Inflammatory macrophage treated with lipopolysaccharide for 1 hour (primary cell): Measurements from ENCODE around the gene KSR1.
"Not testable (repeated sequence)": the region's sequence is repeated elsewhere in the genome, so short reads cannot be mapped to it uniquely, and the experiment has no call there.

ENCODE experiments used
- DNase-seq, 2 donors: peaks; one replicate each; pipeline ENCODE4 v3.0.0-alpha.2; 2020 to 2022

KSR1 gene

DNA sequence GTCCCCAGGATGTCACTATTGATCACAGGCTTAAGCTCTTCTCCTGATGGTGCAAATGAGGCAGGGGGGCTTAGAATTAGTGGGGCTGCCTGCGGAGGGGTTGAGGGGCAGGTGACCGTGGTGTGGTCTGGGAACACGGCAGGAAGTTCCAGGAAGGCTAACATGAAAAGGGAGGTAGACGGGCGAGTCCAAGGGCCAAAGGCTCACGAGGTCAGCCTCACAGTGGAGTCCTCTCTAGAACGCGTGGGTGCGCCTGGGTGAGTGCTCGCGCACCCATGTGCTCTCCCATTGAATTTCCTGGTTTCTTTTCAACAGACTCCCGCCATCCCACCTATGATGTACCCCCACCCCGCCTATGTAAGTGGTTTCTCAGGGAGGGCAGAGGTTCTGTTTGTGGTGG is 190.0 kb downstream of the KSR1 start:
- DNase-seq, result no peak

DNA sequence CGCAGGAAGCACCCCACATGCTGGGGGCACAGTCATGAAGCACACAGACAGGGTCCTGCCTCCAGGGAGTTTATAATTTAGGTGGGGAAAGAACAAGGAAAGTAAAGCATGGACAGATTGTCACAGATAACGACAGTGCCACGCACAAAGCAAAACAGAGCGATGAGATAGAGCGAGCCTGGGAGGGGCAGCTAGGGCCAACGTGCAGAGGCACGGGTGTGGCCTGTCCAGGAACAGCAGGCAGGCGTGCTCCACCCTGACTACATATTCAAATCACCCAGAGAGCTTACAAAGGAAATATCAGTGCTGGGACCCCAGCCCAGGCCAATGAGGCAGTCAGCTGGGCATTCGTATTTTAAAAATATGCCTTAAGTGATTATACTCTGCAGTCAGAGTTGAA is 191.5 kb downstream of the KSR1 start:
- DNase-seq, result no peak

DNA sequence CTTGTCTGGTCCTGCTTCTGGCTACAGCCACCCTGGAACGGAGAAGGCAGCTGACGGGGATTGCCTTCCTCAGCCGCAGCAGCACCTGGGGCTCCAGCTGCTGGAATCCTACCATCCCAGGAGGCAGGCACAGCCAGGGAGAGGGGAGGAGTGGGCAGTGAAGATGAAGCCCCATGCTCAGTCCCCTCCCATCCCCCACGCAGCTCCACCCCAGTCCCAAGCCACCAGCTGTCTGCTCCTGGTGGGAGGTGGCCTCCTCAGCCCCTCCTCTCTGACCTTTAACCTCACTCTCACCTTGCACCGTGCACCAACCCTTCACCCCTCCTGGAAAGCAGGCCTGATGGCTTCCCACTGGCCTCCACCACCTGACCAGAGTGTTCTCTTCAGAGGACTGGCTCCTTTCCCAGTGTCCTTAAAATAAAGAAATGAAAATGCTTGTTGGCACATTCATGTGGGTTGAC is 192.9 kb downstream of the KSR1 start:
- DNase-seq, result not testable (repeated sequence)

DNA sequence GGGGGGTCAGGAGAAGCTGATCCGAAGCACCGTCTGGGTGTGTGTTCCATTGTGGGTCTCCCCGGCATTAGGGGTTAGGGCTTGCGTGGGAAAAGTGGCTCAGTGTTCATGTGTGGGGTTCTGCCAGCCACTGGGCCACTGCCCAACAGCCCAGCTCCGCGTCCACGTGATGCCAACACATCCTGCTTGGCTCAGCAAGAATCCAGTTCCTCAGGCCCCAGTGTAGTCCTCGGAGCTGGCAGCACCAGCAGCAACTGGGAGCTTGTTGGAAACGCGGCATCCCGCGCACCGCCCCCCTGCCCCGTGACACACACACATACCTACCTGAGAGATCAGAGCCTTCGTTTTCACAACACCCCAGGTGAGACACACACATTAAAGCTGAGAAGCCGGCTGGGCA is 193.7 kb downstream of the KSR1 start:
- DNase-seq, result no peak

DNA sequence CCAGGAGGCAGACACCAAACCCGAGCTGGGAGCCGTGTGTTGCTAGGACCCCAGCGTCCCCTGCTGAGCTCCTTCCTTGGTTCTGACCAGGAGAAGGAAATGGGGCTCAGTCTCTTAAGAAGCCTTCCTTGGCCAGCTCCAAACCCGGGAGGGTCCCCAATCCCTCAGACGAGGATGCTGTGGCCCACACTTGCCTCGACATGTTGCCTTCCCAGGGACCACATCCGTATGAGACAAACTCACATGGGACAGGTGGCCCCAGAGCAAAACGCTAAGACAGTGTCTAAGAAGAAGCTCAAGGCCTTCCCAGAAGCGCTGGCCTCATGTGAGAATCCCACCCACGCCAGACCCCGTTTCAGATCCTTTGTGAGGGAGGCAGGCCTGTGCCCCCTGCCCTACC is 194.6 kb downstream of the KSR1 start:
- no peak for DNase-seq

DNA sequence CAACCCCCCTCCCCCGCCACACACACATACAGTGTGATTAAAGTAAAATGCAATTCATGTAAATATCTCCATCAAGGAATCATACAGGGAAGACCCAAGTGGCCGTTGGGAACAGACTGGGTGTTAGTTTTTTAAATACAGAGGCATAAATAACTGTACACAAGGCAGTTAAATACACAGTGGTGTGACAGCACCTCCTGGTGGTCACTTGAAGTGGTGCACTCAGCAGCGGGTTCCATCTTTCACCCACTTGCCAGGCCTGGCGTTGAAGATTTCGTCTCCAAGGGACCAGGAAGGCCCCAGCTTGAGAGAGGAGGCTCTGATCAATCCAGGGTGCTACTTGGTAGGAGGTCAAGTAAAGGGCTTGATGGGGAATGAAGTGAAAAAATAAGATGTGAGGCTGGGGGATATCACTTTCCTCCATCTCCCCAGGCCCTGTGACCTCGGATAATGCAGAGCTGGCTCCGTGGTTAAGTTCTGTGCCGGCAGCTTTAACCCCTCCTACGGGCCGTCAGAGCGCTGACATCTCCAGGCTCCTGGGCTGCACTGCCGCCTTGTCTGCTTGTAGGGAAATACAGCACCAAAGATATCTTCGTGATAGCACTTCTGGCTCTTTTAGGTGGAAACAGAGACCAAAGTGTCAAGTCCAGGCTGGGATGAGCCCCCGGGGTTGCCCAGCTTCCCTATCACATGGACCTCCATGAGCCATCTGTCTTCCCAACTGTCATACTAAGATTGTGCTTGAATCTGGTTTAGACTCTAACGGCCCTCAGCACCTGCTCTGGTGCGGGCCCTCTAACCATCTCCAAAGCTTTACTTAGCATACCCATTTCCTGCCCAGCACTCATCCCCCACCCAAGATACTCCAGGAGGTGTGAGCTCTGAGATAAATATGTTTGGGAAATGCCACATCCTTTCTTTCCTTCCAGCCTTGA is 195.4 kb downstream of the KSR1 start:
- DNase-seq, result peak; percentile 32 to 92

DNA sequence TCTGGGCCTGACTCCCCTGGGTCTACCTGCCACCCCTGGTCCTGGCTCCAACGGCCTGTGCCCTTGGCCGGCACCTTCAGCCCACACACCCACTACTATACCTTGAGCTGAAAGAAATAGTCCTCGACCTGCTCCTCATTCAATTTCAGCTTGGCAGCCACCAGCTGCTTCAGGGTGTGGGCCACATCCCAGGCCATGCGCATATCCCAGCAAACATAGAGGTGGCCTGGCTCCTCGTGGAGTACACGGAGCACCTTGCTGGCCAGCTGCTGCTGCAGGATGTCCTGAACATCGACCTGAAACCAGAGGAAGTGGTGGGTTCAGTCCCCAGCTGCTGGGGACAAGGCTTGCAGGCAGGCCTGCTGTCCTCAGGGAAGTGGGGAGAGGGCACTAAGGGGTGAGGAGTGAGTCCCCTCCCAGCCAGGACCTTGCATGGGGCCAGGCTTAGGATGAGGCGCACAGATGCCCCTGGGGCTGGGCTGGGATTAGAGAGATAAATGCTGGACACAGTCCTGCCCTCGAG is 197.3 kb downstream of the KSR1 start:
- DNase-seq, result not testable (repeated sequence)

DNA sequence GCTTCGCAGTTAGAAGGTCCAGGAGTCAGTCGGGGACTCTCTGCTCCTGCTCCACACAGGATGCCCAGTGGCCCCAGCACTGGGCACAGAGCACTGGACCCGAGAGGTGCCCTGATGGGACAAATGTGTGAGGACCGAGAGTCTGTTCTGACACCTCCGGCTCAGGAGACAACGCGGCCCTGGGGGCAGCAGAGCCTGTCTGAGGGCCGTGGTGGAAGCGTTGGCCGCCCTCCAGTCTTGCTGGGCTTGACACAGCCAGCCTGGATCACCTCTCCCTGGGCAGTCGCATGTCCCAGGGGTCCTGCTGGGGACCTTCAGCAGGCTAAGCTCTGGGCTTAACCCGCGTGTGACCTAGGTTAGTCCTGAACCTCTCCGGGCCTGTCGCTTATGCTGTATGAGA is 197.9 kb downstream of the KSR1 start:
- no peak for DNase-seq

DNA sequence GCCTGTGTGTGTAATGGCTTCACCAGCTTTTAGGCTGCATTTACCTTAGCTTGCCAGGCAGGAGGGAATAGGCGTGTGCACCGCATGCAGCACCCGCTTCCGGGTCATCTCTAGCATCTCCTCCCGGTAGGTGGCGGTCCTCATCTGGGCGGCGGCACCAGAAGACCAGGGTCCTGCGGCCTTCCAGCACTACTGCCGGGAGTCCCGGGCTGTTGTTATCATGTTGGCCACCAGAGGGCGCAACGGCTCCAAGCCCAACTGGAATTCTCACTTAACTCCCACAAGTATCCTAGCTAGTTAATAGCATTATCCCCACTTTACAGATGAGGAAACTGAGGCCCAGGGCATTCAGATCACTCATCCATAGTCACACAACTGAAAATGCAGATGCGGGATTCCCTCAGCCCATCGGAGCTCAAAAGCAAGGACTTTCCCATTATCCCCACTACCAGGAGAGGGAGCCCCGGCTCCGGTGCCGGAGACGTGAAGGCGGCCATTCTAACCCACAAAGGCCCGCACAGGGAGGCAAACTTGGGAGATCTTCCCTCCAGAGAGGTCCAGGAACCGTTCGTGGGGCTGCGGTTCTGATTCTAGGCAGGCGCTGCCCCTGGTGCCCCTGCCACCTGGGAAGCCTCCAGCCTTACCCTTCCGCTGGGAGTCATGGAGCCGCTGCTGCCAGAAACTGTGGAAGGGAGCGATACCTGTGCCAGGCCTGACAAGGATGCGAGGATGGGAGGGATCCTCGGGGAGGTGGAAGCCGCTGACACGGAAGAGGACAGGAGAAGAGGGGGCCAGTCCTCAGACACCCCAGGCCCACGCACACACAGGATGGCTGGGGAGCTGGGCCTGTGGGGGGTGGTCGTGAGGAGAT is 198.6 kb downstream of the KSR1 start:
- DNase-seq, result peak; percentile 29 to 85

DNA sequence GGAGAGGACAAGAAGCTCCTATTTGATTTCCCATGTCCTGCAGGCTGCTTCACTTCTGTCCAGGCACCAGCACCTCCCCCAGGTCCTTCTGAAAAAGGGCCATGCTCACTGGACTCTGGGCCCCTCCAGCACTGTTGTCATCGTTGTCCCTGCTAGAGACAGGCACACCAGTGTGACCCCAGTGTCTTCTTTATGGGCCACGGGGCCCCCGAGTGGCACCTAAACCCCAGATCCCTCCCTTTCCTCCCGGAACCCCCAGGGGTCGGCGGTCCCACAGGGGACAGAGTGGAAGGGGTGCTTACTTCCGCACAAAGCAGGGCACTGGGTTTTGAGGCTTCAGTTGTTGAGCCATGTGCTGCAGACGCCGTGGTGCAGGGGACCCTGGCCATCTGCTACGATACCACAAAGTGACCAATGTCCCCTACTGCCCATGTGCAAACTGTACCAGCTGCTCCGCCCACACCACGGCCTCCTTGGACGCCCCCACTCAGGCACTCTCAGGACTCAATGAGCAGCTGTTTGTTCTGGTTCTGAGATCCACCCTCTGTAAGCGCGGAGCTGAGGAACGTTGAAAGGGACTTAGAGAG is 199.4 kb downstream of the KSR1 start:
- DNase-seq, result not testable (repeated sequence)

DNA sequence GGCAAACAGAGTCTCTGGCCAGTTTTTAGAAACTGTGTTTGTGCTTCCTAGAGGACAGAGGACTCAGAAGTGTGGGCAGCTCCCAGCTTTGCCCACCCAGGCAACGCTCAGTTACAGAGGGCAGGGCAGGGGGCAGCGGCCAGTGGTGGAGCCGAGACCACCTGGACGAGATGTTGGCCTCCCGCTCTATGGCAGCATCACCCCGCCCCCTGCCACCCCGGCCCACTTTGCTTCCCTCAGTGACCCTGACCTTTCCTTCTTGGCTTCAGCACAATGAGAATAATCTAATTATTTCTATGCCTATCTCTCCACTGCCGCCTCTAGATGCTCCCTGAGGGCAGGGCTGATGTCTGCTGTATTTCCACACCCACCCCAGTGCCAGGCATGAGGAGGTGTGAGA is 200.4 kb downstream of the KSR1 start:
- not testable (repeated sequence) for DNase-seq

DNA sequence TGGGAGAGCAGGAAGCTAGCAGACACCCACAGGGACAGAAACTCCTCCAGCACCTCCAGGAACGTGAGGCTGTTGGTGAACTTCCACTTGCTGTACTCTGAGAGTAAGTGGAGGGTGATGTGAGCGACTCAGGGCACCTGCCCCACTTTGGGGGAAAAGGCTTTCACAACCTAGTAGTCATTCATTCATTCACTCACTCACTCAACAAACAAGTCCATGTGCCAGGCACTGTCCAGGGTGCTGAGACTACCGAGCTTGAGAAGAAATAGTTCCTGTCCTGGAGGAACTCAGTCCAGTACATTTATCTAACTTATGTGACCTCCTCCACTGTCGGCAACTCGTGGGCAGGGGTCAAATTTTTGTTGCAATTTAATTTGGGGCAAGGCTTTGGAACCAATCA is 201.4 kb downstream of the KSR1 start:
- DNase-seq, result peak in 1 of 2 donors; percentile 16

DNA sequence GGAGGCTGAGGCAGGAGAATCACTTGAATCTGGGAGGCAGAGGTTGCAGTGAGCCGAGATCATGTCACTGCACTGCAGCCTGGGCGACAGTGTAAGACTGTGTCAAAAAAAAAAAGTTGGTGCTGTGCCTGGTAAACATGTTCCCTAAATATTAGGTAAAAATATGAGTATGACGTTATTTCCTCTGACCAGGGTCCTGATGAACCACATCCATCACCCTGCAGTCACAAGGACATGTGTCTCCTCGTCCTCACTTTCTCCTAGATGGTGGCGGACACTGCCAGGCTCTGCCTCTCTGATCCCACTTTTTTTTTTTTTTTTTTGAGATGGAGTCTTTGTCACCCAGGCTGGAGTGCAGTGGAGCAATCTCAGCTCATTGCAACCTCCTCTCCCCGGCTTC is 203.4 kb downstream of the KSR1 start:
- no peak for DNase-seq

DNA sequence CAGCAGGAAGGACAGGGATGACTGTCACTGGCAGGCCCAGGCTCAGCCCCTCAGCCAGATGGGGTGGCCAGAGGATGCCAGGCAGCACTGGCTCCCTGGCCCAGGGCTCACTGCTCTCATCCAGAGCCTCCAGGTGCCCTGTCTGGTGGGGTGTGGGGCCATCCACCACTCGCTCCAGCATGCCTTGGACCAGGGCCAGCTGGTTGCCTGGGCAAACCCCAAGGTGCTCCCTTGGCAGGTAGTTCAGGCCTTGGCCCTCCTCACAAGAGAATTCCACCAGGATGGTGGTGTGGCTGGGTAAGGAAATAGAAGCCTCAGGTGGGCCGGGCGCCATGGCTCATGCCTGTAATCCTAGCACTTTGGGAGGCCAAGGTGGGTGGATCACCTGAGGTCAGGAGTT is 204.2 kb downstream of the KSR1 start:
- no peak for DNase-seq

DNA sequence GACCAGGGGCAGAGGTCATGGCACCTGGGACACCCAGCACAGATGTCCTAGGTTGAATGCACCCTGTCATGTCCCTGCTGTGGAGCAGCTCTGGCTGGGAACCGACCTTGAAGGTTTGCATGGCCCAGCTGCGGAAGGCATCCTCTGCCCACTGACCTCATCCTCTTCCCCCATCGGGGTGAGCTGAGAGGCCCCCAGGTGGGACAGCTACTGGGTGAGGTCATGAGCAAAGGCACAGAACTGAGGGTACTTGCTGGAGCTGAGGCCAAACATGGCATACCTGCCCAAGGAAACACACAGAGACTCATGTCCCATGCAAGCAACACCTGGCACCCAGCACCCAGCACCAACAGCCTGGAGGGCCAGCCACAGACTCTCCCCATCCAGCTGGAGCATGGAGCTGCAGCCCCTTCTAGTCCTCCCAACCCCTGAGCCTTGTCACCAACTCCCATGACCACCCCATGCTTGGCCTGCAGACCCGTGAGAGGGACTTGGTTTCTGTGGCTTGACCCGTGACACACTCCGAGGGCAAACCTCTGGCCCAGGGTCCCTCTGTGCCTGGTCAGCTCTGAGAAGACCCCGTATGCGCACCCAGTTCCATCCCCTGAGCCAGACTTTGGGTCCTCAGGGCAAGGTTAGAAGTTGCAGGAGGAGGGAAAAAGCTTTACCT is 207.8 kb downstream of the KSR1 start:
- DNase-seq, result no peak

DNA sequence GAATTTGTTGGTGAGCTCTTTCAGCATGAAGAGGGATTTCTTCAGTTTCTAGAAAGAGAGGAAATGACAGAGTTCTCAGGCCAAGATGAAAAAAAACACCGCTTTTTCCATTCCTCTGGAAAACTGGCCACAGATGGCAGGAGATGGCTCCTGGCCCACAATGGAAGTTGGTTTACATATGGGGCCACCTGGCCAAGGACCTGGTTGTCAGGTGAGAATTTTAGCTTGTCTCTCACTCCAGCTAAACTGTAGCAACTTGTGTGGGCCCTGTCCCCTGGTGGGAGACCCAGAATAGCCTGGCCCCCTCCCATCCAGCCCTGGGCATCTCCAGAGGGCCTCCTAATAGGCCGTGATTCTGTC is 208.3 kb downstream of the KSR1 start:
- no peak for DNase-seq

DNA sequence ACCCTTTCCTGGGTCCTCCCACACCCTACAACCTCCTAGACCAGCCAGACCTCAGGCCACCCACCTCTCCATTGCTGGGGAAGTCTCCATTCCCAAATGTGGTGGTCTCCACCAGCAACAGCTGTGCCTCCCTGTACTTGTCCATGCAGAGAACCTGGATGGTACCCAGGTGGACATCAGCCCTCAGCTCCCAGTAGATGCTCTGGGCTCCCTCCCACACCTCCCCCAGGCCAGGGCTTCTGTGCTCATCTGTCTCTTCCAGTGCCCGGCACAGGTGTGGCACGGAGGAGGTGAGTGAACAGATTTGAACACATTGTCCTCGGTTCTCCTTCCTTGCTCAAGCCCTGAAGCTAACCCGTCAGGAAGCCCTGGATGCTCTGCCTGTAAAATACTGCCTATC is 209.3 kb downstream of the KSR1 start:
- no peak for DNase-seq

DNA sequence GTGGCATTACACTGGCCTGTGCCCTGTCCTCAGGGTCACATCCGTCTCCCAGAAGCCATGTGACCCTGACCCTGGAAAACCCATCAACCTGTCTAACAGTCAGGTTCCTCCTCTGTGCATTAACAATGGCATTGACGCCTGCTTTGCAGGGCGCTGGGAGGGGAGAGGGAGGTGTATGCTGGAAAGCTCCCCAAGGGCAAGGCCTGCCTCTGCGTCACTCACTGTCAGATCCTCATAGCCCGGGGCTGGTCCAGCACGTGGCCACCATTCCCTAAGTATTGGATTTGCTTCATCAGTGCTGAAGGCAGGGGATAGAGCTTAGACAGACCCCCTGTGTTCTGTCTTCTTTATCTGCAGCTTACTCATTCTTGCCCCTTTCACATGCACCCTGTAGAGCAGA is 210.0 kb downstream of the KSR1 start:
- not testable (repeated sequence) for DNase-seq

DNA sequence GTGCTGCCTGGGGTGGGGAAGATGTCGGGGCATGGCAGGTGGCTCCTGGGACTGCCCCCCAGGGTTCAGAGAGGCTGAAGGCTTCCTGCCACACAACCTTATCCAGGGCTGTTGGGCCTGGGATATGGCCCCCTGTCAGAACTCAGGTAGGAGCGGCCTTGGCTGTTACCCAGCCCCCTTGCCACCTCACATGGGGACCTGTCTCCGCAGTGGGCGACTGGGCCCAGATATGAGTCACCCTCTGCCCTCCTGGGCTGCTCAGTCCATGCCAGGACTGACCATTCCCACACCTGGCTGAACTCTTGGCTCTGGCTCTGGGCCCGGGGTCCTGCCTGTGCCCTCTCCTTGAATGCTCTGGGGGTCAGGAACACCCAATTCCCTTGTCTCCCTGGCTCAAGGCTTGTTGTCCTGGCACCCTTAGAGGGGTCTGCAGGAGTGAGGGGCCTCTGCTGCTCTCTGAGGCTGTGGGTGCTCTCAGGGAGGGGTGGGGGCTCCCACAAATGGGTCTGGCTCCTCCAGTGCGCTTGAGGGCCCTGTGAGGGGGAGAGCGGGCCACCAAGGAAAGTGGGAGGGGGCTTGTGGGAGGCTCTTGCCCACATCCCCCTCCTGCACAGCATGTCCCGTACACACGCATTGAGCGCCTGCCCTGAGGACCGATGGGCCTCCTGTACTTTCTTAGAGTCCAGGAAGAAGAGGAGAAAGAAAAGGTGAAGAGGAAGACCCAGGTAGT is 210.7 kb downstream of the KSR1 start:
- DNase-seq, result no peak

DNA sequence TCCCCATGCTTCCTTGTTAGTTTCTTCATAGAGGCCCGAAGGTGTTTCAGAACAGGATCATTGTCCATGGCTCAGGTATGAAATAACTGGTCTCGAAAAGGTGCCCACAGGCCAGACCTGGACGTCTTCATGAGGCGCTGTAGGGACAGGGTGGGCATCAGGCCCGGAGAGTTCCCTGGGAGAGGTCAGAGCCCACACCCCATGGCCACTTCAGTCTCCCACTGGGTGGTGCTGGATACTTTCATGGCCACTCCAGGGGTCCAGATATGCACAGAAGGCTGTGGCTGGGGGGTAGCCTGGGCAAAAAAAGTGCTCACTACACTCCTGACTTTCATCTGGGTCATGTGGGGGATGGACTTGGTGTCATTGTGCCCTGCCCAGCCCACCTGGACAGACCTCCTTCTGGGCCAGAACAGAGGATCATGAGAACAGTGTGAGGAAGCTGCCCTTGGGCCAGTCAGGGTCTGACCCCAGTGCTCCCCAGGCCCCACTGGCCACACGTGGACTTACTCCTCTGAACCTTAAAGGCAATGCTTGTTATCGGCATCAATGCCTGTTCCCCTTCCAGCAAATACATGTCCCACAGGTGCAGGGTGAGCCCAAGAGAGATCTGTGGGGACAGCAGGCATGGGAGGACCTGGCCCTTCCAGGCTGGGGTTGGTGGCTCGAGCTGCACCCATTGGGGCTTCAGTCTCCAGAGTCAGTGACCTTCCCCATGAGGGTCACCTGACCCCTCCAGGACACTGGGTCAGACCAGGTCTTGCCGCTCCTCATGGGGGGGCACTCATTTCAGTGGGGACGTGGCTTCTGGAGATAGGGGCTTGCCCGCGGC is 211.6 kb downstream of the KSR1 start:
- DNase-seq, result no peak

DNA sequence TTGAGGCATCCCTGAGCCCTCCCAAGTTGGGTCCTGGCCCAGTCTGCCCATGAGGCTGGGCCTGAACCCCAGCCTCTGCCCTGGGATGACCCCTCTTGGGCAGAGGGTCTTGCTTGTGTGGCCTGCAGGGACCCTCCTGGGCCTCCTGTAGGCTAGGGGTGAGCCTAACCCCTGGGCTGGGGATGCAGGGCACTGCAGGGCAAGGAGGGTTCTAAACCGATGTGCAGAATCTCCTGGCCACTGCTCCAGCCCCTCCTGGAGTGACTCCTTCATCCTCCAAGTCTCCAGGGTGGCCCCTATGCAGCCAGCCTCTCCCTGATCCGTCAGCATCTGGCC is 212.2 kb downstream of the KSR1 start:
- DNase-seq, result no peak
